CD4-positive, alpha-beta T cell treated with Interleukin-1 beta for 1 hour (primary cell): ENCODE measurements around the gene GRP.
"Not testable (repeated sequence)": the region's sequence is repeated elsewhere in the genome, so short reads cannot be mapped to it uniquely, and the experiment has no call there.

Experiments used
- DNase-seq, 2 donors: peaks; one replicate each; pipeline ENCODE4 v3.0.0-alpha.2; 2020 to 2022

GRP gene

DNA sequence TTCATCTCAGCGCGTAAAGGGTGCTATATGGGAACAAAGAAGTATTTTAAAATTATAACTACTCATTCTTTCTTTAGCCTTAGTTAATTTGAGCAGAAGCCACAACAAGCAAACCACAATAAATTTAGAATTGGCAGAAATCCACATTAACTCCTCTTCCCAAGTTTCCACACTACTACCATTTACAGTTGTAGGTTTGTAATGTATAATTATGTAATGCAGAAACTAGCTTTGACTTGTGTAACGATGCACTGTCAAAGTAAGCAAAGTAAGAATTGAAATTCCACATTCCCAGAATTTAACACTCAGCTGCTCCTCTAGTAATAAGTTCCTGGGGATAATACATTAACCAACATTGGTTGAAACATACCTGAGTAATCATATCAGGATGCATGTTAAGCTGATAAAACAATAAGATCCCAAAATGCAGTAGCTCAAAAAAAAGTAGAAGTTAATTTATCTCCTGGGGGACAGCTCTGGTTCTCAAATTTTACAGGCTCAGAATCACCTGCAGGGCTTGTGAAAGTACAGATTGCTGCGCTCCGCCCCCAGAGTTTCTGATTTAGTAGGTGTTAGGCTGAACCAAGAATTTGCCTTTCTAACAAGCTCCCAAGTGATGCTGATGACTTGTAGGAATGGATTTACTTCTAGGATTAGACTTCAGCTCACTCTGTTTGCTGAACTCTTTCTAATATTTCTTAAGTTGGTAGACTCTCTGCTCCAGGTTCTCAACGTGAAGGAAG lies 9.9 kb downstream of the GRP start:
- DNase-seq: no peak

DNA sequence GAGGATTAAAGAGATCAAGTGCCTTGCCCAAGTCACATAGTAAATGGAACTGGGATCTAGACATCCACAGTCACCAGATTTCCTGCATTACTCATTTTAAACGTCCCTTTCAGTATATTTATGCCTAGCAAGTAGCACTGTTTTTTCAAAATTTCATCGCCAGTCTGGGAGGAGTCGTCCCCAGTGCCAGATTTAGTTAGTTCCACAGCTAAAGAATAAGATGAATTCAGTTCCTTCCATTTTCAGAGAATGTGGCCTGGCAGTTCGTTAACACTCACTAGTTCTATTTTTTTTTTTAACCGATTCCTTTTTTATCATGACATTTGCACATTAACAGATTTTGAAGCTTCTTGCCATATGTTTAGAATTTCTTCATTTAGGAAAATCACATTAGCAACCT lies 11.2 kb downstream of the GRP start:
- no peak for DNase-seq

DNA sequence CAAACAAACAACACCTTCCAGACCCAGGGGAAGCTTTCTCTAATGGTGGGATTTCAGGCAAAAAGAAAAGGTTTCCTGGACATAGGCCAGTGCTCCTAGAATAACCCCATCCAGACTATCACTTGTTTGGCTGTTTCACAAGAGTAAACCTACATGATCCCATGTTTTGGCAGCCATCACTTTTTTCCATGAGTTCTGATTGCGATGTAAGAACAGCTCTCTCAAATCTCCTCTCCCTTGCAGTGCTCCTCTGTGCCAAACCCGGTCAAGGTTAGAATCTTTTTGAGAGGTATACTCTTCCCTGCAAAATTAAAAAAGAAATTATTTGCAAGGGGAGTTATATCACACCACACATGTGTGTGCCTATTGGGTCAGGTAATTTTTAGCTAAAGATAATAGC lies 11.9 kb downstream of the GRP start:
- no peak for DNase-seq

DNA sequence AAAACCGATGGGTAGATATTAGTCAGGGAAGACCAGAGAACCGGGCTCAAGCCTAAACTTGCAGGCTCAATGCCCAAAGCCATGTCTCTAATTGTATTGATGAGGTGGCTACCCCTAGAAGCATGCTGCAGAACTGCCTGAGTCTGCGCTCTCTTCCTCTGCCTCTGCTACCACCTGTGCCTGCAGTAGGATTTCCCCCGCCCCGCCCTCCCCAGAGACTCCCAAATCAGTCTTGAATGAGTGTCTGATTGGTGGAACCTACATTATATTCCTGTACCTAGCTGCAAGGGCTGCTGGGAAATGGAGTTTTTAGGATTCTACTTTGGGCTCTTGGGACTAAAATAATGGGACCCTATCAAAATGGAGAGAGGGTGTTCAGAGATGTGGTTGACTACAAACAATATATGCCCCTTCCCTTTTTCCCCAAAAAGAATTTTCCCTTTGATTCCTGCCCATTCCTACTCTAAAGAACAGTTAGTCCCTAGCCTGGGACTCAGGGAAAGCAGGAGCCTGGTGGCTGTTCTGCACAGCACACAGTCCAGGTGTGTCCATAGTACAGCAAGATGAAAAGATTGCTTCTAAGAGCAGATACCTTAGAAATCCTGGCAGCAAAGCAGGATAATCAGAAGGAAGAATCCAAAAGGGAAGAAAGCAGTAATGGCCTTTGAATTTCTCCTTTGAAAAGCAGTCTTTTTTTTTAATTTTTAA lies 12.5 kb downstream of the GRP start:
- no peak for DNase-seq

DNA sequence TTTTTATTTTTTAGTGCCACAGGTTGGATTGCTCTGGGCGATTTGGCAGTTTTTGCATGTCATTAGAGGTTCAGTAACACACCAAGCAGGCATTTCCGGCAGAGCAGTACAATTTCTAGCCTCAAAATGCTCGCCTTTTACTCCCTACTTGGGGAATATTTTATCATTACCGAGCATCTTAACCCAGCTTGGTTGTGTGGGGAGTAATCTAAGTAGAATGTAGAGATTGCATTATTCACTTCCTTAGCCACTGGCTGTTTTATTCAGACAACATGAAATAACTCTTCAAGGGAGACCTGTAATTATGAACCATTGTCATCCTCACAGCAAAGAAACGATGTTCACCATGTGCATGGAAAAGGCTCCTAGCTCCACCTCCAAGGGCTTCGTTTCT lies 13.1 kb downstream of the GRP start:
- DNase-seq: no peak

DNA sequence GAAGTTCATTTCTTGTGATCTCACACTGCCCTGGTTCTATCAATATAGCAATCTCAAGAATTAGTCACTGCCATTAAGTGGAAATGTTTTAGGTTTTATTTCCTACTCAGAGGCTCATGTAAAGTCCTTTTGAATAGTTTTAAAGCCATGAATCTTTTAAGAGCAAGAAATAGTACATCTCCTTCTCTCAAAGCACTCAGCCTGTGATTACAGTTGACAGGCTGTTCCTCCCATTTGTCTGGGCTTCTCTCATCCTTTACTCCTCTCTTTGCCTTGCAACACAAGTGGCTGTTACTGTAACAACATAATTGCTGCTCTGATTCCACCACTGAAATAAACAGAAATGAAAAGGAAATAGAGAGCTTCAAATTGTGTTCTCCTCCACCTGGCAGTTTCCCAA lies 18.4 kb downstream of the GRP start:
- DNase-seq: no peak

DNA sequence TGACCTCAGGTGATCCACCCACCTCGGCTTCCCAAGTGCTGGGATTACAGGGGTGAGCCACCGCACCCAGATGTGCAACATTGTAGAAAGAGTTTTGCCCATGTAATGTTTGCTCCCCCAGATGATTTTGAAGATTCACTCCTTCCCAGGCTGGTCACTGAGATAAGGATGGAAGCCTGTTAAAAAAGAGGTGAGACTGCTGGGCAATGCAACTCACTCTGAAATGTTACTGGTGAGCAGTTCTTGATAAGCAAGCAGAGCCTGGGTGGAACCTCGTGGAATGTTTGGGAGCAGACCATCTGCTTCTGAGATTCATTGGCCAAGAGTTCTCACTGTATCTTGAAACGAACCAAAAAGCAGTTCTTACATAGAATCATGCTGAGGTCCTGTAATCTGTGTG lies 19.7 kb downstream of the GRP start:
- DNase-seq: no peak

DNA sequence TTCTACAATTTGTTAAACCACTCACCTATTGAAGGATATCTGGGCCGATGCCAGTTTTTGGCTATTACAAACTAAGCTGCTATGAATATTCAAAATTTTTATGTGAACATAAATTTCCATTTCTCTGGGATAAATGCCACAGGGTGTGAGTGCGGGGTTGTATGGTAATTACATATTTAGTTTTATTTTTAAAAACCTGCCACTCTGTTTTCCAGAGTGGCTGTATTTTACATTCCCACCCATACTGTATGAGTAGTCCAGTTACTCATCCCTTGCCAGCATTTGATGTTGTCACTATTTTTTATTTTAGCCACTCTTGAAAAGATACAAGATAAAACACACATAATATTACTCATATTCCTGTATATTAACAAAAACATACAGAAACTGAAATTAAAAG lies 22.9 kb downstream of the GRP start:
- DNase-seq: no peak

DNA sequence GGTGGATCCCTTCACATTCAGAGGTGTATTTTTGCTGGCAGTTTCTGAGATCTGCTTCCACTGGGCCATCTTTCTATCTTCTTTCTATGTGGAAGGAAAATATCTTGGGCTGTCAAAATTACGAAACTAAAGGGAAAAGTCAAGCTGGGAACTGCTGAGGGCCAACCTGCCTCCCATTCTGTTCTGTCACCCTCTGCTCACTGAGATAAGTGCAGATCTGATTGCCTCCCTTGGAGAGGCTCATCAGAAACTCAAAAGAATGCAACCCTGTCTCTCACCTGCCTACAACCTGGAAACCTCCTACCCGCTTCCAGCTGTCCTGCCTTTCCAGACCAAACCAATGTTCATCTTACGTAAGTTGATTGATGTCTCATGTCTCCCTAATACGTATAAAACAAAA lies 26.8 kb downstream of the GRP start:
- DNase-seq: no peak

DNA sequence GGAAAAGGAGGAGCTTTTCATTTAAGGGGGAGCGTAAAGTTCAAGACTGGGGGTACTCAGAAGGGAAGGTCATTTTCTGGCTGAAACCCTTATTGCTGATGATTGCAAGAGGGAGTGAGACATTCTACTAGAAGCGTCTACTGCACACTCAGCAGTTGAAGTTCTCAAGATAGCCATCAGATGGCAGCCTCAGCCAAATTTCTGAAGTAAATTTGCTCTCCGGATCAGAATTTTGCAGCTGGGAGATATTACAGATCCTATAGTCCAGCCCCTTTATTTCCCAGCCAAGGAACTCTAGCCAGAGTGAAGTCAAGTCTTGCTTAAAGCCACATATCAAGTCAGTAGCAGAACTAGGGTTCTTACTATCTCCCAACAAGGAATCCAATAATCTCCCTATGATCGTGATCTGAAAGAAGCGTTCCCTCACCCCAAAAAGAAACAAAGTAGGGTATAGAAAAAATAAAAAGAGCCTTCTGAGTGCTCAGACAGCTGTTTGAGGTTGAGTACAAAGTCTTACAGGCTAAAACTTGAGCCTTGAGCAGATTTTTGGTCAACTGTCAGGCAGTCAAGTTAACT lies 29.3 kb downstream of the GRP start:
- DNase-seq: peak in 1 of 2 donors; percentile 19

DNA sequence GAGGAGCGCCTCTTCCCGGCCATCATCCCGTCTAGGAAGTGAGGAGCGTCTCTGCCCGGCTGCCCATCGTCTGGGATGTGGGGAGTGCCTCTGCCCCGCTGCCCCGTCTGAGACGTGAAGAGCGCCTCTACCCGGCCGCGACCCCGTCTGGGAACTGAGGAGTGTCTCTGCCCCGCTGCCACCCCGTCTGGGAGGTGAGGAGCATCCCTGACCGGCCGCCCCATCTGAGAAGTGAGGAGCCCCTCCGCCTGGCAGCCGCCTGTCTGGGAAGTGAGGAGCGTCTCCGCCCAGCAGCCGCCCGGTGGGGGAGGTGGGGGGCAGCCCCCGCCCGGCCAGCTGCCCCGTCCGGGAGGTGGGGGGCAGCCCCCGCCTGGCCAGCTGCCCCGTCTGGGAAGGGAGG lies 35.5 kb downstream of the GRP start:
- DNase-seq: not testable (repeated sequence)

DNA sequence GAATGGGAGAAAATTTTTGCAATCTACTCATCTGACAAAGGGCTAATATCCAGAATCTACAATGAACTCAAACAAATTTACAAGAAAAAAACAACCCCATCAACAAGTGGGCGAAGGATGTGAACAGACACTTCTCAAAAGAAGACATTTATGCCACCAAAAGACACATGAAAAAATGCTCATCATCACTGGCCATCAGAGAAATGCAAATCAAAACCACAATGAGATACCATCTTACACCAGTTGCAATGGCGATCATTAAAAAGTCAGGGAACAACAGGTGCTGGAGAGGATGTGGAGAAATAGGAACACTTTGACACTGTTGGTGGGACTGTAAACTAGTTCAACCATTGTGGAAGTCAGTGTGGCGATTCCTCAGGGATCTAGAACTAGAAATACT lies 41.9 kb downstream of the GRP start:
- not testable (repeated sequence) for DNase-seq

DNA sequence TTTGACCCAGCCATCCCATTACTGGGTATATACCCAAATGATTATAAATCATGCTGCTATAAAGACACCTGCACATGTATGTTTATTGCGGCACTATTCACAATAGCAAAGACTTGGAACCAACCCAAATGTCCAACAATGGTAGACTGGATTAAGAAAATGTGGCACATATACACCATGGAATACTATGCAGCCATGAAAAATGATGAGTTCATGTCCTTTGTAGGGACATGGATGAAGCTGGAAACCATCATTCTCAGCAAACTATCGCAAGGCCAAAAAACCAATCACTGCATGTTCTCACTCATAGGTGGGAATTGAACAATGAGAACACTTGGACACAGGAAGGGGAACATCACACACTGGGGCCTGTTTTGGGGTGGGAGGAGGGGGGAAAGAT lies 42.3 kb downstream of the GRP start:
- not testable (repeated sequence) for DNase-seq

DNA sequence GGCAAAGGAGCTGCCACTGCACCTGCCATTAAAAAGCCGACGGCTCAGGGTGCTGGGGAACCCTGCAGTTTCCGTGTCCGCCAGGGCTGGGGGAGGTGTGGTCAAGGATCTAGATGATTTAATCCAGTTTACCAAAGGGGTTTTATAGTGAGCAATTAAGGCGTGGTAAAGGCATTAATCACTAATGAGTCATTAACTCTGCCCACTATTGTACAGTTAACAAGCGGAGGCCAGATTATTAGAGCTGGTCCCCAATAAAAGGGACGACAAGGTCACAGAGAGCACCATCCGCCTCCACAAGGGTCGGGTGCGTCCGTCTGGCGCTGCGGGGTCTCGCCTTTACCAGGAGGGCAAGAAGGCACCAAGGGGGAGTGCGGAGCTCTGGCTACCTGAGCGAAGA lies 43.7 kb downstream of the GRP start:
- no peak for DNase-seq

DNA sequence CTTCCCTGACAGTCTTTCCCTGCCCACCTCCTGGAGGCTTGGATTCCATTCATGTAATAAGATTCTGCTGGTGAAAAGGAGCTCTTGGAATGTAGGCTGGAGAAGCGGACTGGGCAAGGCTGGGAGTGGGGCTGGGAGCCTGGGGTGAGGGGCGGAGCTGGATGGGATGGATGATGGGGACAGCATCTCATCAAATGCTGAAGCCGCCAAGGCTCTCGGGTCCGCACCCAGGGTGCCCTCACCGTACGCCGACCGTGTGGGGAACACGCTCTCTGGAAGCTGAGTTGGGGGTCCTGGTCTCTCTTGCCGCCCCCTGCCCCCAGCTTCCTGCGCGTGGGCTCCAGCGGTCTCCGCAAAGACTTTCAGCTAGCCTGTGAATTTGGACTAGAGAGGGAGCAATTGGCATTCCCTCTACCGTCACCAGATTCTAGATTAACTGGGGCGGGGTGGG lies 44.2 kb downstream of the GRP start:
- no peak for DNase-seq

DNA sequence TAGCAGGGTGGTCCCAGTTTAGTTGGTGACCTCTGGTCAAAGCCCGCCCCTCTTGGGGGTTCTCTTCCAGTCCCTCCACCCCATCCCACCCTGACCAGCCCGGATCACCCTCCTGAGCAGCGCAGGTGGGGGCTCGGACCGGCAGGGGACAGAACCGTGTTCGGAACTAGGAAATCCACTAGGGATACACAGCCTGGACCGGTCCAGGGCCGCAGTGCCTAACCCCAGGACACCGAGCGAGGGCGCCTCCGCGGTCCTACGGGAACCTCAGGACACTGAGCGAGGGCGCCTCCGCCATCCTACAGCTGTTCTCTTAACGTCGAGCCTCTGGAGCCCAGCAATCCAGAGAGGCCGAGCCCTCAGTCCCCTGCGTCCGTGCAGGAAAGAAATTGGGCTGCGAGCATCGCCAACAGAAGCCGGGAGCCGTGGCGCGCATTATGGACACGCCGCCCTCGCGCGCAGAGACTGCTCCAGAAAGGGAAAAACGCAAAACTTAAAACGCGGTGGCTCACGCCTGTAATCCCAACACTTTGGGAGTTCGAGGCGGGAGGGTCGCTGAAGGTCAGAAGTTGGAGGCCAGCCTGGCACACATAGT lies 44.8 kb downstream of the GRP start:
- no peak for DNase-seq

DNA sequence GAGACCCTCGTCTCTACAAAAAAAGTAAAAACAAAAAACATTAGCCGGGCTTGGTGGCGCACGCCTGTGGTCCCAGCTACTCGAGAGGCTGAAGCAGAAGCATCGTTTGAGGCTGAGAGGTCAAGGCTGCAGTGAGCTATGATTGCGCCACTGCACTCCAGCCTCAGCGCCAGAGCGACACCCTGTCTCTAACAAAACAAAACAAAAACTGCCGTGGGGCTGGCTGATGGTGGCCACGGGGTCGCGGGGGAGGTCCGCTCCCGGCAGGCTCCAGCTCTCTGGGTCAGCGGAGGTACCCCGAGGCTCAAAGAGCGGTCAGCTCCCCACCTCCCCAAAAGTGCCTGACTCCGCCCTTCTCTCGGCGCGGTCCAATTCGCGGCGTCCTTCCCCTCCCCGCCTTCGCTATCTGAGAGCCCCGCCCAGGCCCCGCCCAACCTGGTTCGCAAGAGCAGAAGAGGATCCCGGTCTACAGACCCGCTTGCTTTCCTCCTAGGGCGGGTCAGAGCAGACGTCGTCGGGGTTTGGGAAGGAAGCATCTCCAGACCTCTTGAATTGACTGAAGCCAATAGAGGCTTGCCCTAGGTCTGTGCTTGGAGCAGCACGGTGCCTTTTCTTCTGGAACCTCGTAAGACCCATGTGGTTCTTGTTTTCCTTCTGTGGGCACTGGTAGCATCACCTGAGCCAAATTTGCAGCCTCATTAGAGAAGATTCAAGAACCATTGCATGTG lies 45.5 kb downstream of the GRP start:
- no peak for DNase-seq

DNA sequence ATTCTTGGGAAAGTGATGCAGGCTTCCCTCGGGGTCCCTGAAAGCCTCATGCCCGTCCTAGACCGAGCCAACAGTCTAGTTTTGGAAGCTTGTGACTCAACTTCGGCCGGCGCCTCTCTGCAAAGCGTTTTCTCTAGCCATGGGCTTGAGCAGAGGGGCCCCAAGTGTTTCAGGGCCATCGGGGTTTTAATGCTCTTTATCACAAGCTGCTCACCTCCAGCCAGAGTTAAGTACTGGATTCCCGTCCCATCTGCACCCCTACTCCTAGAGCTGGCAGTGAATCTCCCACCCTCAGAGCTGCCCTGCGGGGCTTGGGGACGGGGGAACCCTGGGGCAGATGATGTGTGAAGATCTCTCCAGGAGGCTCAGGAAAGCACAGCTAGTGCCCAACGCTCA lies 46.0 kb downstream of the GRP start:
- DNase-seq: no peak

DNA sequence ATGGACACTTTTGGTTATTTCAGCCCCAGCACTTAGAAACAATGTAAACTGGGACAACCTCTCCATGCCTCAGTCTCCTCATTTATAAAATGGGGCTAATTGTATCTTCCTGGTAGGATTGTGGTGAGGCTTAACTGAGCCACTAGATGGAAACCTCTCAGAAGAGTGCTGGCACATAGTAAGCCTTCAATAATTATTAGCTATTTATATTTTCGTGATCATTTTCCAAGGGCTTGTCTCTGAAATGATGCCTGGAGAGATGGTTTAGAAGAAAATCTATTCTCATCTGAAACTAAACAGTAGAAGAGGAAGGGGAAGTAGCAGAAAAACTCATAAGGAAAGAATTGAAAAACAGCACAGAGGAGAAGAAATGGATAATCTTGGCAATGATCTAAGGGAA lies 46.5 kb downstream of the GRP start:
- DNase-seq: no peak

DNA sequence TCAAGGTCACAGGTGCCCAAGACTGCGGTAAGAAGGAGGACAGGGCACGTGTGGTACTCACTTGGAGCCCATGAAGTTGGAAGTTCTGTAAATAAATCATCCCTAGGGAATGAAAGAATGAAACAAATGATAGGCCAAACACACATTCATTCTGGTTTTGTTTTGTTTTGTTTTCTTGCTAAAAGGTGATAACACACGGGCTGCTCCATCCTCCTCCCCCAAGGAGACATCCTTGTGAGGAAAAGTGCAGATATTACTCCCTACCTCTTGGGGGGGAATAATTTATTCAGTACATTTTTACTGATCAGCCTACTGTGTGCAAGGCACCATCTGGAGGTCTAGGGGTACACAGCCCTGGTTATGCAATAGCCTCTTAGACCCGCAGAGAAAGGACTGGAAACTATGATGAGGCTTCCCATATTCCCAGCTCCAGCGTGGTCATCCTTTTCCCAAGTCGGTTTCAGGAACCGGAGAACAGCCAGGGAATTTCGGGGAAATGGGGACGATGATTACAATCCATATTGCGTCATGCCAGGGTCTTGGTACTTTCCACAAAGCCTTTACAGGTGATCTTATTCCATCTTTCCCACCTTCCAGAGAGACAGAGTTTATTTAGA lies 47.0 kb downstream of the GRP start:
- no peak for DNase-seq

DNA sequence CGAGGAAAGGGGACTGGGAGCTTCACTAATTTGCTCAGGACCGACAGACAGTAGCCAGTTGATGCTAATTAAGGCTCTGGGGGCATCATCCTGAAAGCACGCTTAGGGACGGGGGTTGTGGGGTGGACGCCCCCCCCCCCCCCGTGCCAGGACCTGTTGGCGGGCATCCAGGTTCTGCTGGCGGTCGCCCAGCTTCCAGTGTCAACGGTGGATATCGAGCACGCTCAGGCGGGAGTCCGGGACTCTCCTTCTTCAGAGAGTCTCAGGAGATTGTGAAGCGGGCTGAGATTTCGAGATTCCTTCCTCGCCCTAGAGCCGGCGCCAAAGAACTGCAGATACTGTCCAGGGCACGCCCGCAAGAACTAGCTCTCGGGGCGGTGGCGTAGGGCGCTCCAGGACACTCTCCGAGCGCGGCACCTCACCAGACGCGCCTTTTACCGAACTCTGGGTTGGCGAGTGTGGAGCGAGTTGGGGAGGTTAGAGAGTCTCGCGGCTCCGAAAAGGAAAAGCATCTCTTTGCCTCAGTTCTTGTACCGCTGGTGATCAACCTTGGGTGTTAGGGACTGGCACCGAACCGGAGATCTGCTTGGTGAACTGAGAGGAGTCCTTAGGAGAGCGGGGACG lies 47.7 kb downstream of the GRP start:
- DNase-seq: no peak

DNA sequence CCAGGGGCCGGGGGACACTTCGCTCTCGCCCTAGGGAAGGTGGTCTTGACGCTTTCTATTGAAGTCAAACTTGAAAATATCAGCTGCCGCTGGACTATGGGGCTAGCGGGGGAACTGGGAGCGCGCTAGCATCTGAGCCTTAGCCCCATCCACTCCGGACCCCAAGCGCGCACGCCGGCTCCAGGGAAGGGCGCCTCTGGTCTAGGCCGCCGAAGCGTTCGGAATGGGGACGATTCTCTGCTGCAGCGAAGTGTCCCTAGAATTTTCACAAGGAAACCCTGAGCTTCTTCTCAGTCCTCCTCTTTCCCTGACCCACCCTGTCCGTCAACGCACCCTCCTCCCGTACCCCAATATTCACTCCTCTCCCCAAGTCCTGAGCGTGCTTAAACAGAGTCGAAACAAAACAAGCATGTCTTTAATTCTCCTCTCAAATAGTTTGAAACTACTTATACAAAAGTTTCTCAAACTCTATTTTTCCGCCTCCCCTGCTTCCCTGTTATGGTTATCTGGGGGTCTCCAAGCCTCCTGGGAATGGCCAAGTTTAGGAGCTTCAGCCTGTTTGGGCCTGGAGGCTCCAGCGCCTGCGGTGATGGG lies 48.3 kb downstream of the GRP start:
- DNase-seq: no peak
